GM15510 (cell line): ENCODE data around the gene GAA.
A peak's percentile ranks its signal among the peaks of the same experiment; 100 is the strongest.

Experiments used
- POLR2A ChIP-seq: IDR thresholded peaks from 3 replicates; pipeline ENCODE4 v1.6.1; 2011; ENCODE audit warnings: borderline replicate concordance; ENCODE audit not compliant: insufficient read length; ENCODE audit errors: extremely low read depth

The GAA gene

DNA sequence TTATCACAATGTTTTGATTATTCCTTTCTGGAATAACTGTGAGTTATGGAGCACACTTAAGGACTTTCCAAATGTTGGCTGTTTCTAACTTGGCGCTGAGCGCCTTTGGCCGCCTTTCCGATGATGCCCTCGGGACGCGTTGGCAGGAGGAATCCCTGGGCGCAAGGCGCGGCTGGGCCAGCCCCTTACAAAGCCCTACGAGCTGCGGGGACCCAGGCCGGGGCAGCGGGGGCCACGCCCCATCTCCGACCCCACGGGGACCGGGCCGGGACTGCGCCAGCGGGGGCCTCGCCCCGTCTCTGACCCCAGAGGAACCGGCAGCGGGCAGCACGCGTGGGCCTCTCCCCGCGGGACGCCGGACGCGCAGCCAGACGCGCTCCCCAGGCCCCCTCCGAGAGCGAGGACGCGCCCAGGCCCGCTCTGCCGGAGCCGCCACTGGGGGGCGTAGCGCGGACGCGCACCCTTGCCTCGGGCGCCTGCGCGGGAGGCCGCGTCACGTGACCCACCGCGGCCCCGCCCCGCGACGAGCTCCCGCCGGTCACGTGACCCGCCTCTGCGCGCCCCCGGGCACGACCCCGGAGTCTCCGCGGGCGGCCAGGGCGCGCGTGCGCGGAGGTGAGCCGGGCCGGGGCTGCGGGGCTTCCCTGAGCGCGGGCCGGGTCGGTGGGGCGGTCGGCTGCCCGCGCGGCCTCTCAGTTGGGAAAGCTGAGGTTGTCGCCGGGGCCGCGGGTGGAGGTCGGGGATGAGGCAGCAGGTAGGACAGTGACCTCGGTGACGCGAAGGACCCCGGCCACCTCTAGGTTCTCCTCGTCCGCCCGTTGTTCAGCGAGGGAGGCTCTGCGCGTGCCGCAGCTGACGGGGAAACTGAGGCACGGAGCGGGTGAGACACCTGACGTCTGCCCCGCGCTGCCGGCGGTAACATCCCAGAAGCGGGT is at the start of gene GAA:
Gene GAA, plus strand, starts transcription at position 571 of the 935 bp plus-strand sequence. CDS start 3,006 bp downstream, outside the sequence.
- peak; percentile 88 for TF ChIP-seq POLR2A

DNA sequence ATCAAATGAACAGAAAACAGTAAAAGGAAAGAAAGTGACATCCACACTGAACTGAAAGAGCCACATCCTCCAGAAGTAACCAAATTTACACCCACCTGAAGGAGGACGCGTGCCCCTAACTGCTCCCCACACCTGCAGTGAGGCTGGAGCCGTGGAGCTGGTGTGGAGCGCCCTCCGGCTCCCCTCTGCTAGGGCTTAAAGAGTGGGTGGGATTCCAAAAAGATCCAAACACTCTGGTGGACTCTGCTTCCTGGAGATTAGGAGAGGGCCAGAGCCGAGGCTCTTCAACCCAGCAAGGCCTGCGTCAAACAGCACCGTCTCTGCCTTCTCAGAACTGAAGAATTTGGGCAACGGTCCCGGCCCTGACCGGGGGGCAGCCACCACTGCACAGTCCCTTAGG is 49.7 kb upstream of the GAA start:
- no peak for TF ChIP-seq POLR2A

DNA sequence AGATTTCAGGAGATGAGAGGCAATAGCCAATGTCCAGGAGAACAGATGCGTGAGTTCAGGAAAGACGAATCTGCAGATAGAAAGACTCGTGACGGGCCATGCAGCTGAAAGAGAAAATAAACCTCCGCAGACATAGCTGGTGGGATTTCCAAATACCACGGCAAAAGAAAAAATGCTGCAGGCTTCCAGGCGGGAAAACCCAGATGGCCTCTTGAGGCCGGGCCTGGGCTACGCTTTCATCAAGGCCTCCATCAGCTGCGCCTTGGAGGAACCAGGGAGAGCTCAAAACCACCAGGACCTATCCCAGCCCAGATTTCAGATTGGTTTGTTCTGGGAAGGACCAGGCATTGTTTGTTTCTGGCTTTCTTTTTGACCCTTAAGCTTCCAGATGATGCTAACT is 48.3 kb upstream of the GAA start:
- no peak for TF ChIP-seq POLR2A

DNA sequence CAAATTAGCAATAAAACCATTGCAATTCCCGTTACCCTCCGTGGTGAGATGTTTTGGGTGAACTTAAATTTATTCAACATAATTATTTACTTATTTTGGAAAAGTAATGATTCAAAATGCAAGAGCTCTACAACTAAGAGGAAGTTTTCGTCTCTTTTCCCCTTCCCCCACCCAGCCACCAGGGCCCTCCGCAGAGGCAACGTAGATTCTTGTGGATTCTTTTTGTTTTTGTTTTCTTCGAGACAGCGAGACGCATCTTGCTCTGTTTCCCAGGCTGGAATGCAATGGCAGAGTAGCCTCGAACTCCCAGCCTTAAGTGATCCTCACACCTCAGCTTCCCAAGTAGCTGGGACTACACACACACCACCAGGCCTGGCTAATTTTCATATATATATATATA is 45.8 kb upstream of the GAA start:
- no peak for TF ChIP-seq POLR2A

DNA sequence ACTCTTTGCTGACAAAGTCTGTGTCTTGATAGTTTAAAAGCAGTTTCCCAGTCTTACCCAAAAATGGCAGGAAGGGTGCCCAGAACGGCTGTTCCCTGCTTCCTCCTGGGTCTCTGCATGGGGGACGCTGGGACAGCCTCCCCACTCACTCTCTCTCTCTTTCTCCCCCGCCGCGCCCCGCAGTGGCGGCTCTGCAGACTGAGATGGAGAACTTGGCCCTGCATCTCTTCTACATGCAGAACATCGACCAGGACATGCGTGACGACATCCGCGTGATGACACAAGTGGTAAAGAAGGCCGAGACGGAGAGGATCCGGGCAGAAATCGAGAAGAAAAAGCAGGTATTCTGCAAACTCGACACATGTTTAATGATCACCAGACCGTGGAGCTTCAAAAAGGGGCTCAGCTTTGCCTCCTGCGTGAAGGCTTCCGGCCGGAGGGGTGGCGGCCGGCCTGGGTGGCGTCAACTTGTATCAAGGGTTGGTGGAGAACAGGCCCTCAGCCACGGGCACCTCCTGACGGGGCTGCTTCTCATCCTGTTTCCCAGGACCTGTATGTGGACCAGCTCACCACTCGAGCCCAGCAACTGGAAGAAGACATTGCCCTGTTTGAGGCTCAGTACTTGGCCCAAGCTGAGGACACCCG is 42.9 kb upstream of the GAA start:
- TF ChIP-seq POLR2A: no peak

DNA sequence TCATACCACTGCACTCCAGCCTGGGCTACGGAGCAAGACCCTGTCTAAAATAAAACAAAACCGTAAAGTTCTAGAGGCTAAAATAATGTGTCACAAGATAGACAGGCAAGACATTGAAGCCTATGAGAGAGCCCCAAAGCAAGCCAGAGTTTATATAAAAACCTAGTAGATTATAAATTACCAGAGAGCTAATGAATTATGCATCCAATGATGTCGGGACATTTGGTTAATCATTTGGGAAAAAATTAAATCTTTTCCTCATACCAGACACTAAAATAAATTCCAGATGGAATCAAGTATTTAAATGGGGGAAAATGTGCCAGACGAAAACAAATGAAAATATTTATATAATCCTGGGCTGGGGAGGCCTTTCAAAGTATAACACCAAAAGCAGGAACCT is 40.7 kb upstream of the GAA start:
- TF ChIP-seq POLR2A: no peak

DNA sequence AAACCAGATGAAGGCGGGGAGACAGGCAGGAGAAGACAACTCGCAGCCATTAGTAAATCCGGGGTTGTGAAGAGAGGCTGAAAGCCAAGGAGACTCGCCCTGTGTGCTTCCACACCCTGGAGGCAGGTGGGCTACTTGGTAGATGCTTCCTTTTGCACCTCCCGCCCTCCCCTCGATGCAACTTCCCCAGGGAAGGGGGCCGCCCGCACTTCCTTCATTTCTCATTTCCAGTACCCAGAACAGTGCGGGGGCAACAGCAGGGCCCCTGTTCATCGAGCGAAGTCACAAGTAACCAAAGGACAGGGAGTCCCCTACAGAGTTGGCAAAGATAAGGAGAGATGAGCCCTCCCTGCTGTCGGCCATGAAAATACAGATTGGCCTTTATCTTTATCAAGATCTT is 40.0 kb upstream of the GAA start:
- no peak for TF ChIP-seq POLR2A

DNA sequence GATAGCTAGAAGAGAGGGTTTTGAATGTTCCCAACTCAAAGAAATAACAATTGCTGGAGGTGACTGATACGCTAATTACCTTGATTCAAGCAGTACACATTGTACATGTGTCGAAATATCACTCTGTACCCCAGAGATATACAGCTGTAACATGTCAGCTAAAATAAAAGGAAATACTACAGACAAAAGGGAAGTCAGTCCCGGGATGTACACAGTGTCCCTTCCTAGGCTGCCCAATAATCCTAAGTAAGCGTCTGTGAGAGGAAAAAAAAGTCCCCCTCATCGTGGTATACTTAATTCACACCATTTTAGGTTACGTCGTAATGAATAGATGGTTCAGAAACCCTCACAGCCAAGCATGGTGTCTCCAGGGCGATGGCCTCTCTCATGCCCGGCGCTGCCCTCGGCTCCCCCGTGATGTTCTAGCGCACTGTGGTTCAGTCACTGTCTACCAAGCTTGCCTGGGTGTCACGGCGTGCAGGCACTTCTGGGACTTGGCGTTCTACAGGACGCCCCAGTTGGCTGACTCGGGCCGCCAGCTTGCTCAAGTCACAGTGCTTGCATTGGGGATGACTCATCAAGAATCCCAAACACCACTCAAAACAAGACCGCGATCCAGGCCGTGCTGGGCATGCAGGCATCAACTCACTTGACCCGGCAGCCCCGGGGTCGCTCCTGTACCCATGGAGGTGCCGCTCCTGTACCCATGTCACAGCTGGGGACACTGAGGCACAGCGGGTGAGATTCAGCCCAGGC is 37.4 kb upstream of the GAA start:
- no peak for TF ChIP-seq POLR2A

DNA sequence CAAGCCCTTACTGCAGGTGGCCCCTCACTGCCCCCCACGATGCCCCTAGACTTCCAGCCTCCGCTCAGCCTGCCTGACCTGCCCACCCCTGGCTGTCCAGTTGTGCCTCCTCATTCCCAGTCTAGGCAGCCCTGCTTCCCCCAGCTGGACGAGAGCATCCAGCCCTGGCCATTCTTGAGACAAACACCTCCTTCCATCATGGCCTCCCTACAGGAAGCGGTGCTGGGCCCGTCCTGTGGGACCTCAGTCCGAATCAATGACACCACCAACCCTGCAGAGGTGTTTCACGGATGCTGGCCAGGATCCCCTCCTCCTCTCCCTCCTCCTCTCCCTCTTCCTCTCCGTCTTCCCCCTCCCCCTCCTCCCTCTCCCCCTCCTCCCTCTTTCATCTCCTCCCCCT is 36.7 kb upstream of the GAA start:
- no peak for TF ChIP-seq POLR2A

DNA sequence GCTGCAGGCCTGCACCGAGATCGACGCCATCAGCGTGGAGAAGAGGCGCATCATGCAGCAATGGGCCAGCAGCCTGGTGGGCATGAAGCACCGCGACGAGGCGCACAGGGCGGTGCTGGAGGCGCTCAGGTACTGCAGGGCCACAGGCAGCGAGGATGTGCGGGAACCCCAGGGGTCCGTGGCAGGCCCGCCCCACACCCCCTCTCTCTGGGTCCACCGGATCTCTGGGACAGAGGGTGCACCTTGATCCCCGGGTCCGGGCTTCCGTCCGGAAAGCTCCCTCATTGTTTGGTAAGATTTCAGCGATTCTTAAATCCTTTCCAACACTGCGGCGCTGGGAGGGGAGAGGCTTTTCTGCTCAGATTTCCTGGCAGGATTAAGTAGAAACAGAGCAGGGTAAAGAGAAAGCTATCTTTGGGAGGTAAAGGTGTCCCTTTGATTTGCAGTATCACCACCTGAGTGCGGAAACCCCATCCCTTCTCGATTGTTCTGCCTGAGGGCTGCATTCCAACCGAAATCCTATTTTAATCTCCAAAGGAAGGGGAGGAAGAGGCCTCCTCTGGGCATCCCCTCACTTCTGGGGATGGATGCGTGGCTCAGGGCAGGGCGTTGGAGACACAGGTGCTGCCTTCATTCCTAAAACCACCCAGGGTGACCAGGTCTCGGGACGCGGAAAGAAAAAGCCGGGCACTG is 35.8 kb upstream of the GAA start:
- no peak for TF ChIP-seq POLR2A

DNA sequence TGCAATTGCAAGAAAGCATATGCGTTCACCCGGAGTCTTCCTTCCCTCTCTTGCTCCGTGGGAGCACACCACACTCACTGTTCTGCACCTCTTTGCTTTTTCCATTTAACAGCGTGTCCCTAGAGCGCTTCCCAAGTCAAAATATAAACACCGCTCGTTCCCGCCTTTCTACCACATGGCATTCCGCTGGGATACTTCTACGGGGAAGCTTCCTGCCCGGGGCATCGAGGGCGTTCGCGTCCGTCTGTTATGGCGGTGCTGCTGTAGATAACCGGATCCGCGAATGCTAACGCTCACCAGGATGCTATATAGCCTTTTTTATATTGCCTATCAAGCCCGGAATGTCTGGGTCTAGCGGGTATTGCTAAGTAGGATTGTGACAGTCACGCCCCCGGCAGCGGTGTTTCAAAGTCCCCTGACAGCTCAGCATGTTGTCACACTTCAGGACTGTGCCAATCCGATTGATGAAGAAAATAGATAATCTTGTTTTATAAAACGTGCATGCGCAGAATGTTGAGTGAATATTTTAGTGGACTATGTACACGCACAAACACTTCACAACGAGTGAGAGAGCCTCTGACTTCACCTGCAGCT is 33.9 kb upstream of the GAA start:
- no peak for TF ChIP-seq POLR2A

DNA sequence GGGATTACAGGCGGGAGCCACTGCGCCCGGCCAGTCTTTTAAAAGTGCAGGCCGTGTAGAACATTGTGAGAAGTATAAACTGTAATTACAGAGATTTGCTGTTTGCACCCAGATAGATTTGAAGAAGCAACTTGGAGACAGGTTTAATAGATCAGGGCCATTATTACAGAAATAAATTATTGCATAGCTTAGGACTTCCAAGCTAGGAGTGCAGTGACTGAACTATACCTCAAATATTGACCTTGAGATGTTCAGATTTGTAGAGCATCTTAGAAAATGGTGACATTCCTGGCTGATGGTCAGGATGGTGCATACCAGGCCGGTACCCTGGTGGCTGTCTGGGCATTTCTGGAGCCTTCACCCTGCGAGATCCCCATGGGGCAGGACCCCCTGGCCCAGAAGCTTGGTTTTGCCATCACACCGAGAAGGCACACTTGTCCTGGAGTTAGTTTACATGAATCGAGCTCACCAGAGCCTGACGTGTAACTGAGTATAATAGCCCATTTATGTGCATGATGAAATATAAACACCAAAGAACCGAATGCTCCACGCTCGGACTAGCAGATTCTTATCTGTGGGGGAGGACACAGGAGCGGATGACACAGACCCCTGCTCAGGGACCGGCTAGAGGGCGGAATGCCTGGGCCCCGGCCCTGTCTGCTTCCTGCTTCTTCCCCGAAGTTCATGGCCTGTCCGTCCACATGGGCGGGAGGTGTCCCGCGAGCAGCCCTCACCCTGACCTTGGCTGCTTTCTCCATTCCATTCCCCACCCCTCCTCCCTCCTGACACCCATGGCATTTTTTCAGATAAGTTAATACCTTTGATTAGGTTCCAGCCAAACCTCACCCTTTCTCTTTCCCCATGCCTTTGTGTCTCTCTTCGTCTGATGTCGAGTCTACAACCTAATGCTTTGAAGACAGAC is 32.8 kb upstream of the GAA start:
- no peak for TF ChIP-seq POLR2A

DNA sequence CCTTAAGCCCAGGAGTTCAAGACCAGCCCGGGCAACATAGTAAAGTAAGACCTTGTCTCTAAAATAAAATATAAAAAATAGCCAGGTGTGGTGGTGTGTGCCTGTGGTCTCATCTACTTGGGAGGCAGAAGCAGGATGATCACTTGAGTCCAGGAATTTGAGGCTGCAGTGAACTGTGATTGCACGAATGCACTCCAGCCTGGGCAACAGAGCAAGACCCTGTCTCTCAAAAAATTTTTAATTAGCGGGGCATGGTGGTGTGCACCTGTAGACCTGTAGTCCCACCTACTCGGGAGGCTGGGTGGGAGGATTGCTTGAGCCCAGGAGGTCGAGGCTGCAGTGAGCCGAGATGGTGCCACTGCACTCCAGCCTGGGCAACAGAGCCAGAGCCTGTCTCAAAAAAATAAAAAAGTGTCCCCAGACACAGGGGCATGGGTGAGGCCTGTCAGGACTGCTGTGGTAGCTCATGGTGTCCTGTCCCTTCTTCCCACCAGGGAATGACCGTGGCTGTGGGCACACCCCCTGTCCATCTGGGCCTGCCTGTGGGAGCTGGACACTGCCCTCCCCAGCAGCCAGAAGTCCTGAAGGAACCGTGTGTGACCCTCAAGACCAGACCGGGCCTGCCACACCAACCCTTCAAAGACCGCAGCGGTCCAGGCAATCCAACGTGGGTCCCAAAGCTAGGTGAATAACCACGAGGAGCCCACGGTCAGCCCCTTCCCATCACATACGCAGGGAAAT is 30.8 kb upstream of the GAA start:
- TF ChIP-seq POLR2A: no peak
